GM19025 (cell line): ENCODE results near the gene GPR108.

ENCODE experiments used
- ATAC-seq: cut with Tn5 transposase; IDR thresholded peaks from one replicate; pipeline ENCODE4 v1.9.1; 2021; ENCODE audit warnings: mild to moderate bottlenecking, low read depth, moderate library complexity; ENCODE audit not compliant: unreplicated experiment

Gene GPR108

DNA sequence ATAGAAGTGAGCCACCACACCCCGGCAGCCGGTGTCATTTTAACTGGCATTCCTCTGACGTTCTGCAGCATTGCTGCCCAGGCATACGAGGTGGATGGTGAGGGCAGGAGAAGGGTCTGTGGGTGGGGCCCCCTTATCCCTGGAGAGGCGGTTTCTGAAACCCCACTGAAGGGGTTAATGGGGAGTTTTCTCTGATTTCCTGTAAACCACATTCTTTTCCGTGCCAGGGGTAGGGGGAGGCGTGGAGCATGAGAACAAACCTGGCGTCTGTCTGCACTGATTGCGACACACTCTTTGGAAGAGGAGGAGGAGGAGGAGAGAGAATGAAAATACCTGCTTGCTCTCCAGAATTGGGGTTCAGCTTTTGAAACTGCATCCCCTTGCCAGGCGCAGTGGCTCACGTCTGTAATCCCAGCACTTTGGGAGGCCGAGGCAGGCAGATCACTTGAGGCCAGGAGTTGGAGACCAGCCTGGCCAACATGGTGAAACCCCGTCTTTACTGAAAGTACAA, 14.2 kb downstream of the GPR108 start:
- no peak for ATAC-seq

DNA sequence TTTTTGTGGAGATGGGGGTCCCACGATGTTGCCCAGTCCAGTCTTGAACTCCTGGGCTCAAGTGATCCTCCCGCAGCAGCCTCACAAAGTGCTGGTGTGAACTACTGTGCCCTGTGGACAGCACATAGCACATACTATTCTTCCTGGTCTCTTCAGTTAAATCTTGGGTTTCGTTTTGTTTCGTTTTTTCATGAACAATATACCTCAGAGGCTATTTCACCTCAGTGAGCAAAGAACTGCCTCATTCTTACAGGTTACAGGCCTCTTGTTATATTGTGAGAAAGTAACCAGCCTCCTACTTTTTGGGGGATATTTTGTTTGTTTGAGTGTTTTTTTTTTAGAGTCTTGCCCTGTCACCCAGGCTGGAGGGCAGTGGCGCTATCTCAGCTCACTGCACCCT, 15.6 kb downstream of the GPR108 start:
- ATAC-seq, result no peak

GRCh38 chr19:6721138-6721474, 16.3 kb downstream of the GPR108 start:
- no peak for ATAC-seq

- no peak for ATAC-seq
Observed at GRCh38 chr19:6720369-6721137, 16.8 kb downstream of the GPR108 start, which contains the start of gene C3. TSS of gene C3 (minus strand) at chr19:6720650. CDS start at chr19:6720589, 61 bp downstream.

- no peak for ATAC-seq
Observed at GRCh38 chr19:6719992-6720368, 17.4 kb downstream of the GPR108 start.

DNA sequence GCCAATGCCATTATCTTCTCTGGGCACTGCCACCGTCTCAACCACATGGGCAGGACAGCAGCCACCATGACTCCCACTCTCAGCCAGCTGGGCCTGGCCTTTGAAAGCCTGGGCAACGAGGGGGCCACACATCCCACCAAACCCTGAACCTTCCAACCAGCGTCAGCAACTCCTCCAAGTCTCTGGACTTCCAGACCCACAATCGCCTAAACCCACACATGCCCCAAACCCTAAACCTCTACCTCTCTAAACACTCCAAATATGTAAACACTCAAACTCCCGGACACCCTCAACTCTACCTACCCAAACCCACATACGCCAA, 17.9 kb downstream of the GPR108 start:
- ATAC-seq, result no peak

GRCh38 chr19:6718741-6719539, 18.4 kb downstream of the GPR108 start:
- no peak for ATAC-seq

DNA sequence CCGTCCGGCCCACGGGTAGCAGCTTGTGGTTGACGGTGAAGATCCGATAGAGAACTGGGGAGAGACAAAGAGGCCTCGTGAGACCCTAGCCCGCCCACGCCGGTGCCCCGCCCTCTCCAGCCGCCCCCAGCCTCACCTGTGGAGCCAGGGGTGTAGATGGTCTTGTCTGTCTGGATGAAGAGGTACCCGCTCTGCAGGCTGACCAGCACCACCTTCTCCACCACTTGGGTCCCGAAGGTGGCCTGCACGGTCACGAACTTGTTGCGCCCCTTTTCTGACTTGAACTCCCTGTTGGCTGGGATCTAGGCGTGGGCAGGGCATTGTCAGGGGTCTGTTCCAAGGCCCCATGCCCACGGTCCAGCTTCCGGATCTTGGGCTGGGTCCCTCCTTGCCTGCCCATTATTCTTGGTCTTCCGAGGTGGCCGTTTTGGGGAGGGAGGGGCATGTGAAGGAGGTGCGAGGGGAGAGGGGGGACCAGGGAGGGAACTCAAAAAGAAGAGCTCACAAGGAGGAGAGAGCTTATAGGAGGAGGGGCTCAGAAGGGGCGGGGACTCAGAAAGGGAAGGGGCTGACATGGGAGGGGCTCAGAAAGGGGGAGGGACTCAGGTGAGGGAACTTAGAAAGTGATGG, 19.2 kb downstream of the GPR108 start:
- no peak for ATAC-seq

GRCh38 chr19:6717441-6717971, 19.9 kb downstream of the GPR108 start:
- ATAC-seq, result no peak

DNA sequence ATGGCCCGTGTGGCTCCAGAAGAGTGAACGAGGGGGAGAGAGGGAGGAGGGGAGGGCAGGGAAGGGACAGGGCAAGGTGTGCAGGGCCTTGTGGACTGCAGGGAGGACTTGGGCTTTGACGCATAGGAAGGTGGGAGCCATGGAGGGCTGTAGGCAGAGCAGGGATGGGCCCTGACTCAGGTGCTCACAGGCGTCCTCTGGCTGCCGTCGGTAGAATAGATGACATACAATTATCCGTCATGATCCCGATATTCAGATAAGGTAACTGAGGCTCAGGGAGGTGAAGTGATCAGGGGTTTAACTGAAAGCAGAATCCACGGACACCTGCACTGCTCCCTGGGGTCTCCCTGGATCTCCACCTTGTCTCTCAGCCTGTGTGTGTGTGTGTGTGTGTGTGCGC, 20.3 kb downstream of the GPR108 start:
- ATAC-seq, result no peak

GRCh38 chr19:6716610-6716970, 20.8 kb downstream of the GPR108 start:
- no peak for ATAC-seq

DNA sequence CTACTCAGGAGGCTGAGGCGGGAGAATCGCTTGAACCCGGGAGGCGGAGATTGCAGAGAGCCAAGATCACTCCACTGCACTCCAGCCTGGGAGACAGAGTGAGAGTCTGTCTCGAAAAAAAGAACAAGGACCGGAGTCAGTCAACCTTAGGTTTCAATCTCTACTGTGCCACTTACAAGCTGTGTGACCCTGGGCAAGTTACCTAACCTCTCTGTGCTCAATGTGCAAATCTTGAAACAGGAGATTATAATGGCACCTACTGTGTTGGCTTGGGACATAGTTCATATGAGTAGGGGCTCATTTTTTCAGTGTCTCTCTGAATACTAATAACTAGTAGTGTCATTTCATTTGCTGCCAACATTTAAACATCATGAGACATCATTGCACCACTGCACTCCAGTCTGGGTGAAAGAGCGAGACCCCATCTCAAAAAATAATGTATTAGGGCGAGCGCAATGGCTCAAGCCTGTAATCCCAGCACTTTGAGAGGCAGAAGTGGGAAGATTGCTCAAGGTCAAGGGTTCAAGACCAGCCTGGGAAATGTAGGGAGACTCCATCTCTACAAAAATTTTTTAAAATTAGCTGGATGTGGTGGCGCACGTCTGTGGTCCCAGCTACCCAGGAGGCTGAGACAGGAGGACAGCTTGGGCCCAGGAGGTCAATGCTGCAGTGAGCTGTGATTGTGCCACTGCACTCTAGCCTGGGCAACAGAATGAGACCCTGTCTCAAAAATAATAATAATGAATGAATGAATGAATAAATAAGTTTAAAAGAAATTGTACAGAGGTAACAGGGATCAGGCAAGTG, 22.4 kb downstream of the GPR108 start:
- ATAC-seq, result no peak

GRCh38 chr19:6713773-6714692, 23.3 kb downstream of the GPR108 start:
- ATAC-seq, result no peak

DNA sequence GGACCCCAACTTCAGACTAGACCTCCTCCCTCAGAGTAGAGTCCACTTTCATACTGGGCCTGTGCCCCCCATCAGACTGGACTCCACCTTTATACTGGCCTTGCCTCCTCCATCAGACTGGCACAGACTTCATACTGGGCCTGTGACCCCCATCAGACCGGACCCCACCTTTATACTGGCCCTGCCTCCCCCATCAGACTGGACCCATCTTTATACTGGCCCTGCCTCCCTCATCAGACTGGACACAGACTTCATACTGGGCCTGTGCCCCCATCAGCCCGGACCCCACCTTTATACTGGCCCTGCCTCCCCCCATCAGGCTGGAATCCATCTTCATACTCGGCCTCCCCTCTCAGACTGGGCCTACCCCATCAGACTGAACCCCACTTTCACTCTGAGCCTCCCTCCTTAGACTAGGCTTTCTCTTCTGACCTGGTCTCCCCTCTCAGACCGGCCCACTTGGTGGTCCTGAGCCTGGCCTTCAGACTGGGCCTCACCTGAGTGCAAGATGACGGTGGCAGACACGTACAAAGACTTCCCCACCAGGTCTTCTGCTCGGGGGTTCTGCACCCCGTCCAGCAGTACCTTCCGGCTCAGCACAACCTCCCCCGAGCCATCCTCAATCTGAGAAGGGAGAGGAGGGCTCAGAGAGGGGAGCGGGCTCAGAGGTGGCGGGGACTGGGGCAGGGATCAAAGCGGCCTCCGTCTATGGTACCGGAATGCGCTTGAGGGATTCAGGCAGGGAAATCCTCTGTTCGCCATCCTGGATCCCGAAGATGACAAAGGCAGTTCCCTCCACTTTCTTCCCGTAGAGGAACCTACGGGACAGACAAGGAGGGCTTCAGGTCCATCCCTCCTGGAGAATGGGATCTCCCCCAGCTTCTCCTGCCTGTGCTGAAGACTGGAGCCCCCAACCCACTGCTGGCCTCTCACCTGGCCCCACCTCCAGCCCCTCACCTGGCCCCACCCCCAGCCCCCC, 24.4 kb downstream of the GPR108 start:
- ATAC-seq, result no peak

GRCh38 chr19:6712231-6712630, 25.1 kb downstream of the GPR108 start:
- ATAC-seq, result no peak

DNA sequence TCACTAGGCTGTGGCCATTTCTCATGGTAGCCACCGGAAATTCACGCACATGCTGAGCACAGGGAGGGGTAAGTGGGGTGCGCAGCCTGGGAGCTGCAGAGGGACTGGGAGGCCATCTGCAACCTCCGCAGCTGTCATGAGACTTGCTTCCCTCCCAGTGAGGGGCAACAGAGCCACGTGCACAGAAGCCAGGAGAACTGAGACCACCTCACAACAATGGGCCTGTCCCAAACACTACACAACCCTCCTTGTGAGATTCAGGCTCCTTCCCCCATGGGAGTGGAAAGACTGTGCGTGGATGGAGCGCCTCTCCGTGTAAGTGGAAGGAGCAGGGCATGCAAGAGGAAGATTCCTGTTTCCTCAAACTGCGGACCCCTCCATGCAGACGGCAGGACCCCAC, 25.8 kb downstream of the GPR108 start:
- ATAC-seq, result no peak

GRCh38 chr19:6711078-6711361, 26.4 kb downstream of the GPR108 start:
- no peak for ATAC-seq

DNA sequence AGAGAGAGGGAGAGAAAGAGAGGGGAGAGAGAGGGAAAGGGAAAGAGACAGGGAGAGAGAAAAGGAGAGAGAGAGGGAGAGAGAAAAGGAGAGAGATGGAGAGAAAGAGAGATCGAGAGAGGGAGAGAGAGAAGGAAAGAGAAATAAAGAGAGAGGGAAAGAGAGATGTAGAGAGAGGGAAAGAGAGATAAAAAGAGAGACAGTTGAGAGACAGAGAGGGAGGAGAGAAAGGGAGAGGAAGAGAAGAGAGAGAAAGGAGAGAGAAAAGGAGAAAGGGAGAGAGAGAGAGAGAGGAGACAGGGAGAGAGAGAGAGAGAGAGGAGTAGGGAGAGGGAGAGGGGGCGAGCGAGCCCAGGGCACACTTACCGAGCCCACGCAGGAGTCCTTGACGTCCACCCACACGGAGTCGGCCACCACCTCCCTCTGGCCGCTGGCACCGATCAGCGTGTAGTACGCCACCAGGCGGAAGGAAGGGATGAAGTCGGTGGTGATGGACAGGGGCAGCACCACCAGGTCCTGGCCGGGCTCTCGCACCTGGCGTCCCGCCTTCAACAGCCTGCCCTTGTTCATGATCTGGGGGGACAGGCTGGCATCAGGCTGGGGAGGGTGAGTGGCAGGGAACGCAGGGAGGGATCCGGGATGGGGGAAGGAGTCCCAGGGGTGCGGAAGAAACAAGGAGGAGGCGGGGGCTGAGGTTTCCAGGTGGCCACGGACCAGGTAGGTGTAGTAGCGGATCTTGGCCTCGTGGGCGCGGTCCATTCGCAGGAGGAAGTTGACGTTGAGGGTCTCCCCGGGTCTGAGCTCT, 26.9 kb downstream of the GPR108 start:
- no peak for ATAC-seq
